GM12878 (cell line): ENCODE data around the gene SNAPIN. TPM values are rescaled to one million over a fixed set of nuclear protein-coding genes. Genes with fewer than 3 reads are reported as not detected.

Experiments
- ATAC-seq: fragments of 200-7000 bp; cut with Tn5 transposase; 3 replicates; pipeline ENCODE4 v1.9.1; 2020; ENCODE audit warnings: mild to moderate bottlenecking, moderate library complexity
- BruUV-seq: library from RNA; stranded (reverse); fragments of 400-500 nt; replicated peaks from 2 replicates; lab custom pipeline; 2021; lab: Mats Ljungman, UMichigan
- CTCF ChIA-PET: fragments of 300-600 bp; sonication (Branson Sonifier 250); formaldehyde crosslinking; extraction: SDS; loops from one replicate; lab custom pipeline; 2021; ENCODE audit warnings: inconsistent platforms; lab: Yijun Ruan, JAX
- POLR2A ChIA-PET: fragments of 350-600 bp; formaldehyde crosslinking; extraction: SDS; loops from one replicate; lab custom pipeline; 2021; ENCODE audit warnings: inconsistent platforms; lab: Charles Lee
- RAD21 ChIA-PET: fragments of 300-600 bp; sonication (Branson Sonifier 250); formaldehyde crosslinking; loops from one replicate; lab custom pipeline; 2023; ENCODE audit warnings: antibody characterized with exemption; ENCODE audit not compliant: unreplicated experiment; lab: Charles Lee
- SMC1A ChIA-PET: fragments of 300-600 bp; sonication (Branson Sonifier 250); formaldehyde crosslinking; loops from one replicate; lab custom pipeline; 2023; ENCODE audit not compliant: unreplicated experiment, uncharacterized antibody; lab: Charles Lee
- DNase-seq: peaks from one replicate; pipeline ENCODE4 v3.0.0-alpha.2; 2011; ENCODE audit warnings: low read depth, low spot score
- FAIRE-seq: peaks from 3 replicates; lab custom pipeline; 2011; peaks lifted over from hg19 to GRCh38; lab: Jason Lieb, UNC
- H2AFZ ChIP-seq: 2 replicates; pipeline ENCODE4 v1.6.0; 2011; ENCODE audit warnings: low read depth, low read length, control low read depth; ENCODE audit not compliant: control insufficient read depth
- H3K27ac ChIP-seq: 2 replicates; pipeline ENCODE4 v1.5.1; 2011; ENCODE audit warnings: control low read depth; ENCODE audit not compliant: control insufficient read depth, insufficient read depth
- H3K27me3 ChIP-seq, 2 experiments: replicated peaks in 1 of 2; 2 replicates each; pipeline versions ENCODE4 v1.6.0 to v1.6.1; 2011; ENCODE audit warnings: low read length in 1 of 2; ENCODE audit not compliant: control insufficient read depth in 2 of 2, insufficient read depth in 2 of 2
- H3K36me3 ChIP-seq, 2 experiments: 2 replicates each; pipeline ENCODE4 v1.5.1; 2011; ENCODE audit warnings: low read length in 1 of 2; ENCODE audit not compliant: control insufficient read depth in 2 of 2, insufficient read depth in 2 of 2
- H3K4me1 ChIP-seq: 2 replicates; pipeline ENCODE4 v1.6.1; 2011; ENCODE audit warnings: mild to moderate bottlenecking, low read length, moderate library complexity, mixed read lengths; ENCODE audit not compliant: control insufficient read depth, insufficient read depth
- H3K4me2 ChIP-seq: 2 replicates; pipeline ENCODE4 v1.6.0; 2011; ENCODE audit warnings: control low read depth; ENCODE audit not compliant: control insufficient read depth, insufficient read depth
- H3K4me3 ChIP-seq: fragments of 200-600 bp; sonication (generic); 2 replicates; pipeline ENCODE4 v1.5.1; 2016
- H3K79me2 ChIP-seq: 2 replicates; pipeline ENCODE4 v1.6.0; 2011; ENCODE audit warnings: low read length; ENCODE audit not compliant: control insufficient read depth, insufficient read depth
- H3K9ac ChIP-seq: 2 replicates; pipeline ENCODE4 v1.8.0; 2011; ENCODE audit warnings: low read length, control low read depth, mixed read lengths; ENCODE audit not compliant: control insufficient read depth, insufficient read depth
- H3K9me3 ChIP-seq: replicated peaks from 3 replicates; pipeline ENCODE4 v1.5.1; 2011; ENCODE audit warnings: mild to moderate bottlenecking, low read length; ENCODE audit not compliant: control insufficient read depth, insufficient read depth
- H4K20me1 ChIP-seq: 2 replicates; pipeline ENCODE4 v1.6.0; 2011; ENCODE audit not compliant: control insufficient read depth, insufficient read depth
- BRCA1 ChIP-seq: IDR thresholded peaks from 2 replicates; pipeline ENCODE4 v1.6.1; 2011; ENCODE audit warnings: low read depth, low read length, improper control_type of control experiment
- CREM ChIP-seq: IDR thresholded peaks from 2 replicates; pipeline ENCODE4 v1.6.1; 2014; ENCODE audit warnings: antibody characterized with exemption, low read depth
- POLR2A ChIP-seq: IDR thresholded peaks from 2 replicates; pipeline ENCODE4 v1.6.1; 2011; ENCODE audit warnings: low read depth, mild to moderate bottlenecking, low read length
- POU2F2 ChIP-seq: IDR thresholded peaks from 3 replicates; pipeline ENCODE4 v1.6.1; 2011; ENCODE audit warnings: low read depth, mild to moderate bottlenecking, low read length, borderline replicate concordance
- RAD21 ChIP-seq: IDR thresholded peaks from 2 replicates; pipeline ENCODE4 v1.6.1; 2011; ENCODE audit warnings: mild to moderate bottlenecking, low read depth, low read length, moderate library complexity; ENCODE audit not compliant: insufficient read depth
- RBBP5 ChIP-seq: fragments of 200-600 bp; sonication (generic); conservative IDR thresholded peaks from 2 replicates; pipeline ENCODE4 v1.6.1; 2016
- WGBS: methylation state at CpG from one replicate; pipeline ENCODE4 v1.1.6; 2016; ENCODE audit warnings: low lambda C conversion rate; ENCODE audit not compliant: insufficient replicate concordance, insufficient coverage; ENCODE audit errors: missing lambda C conversion rate; 5-methylcytosine and 5-hydroxymethylcytosine counted together
- in situ Hi-C: fragments of 300-500 bp; cut with MboI; formaldehyde crosslinking; loops from 9 replicates; pipeline ENCODE4 v1.14.3; 2018; ENCODE audit warnings: mixed read lengths
- intact Hi-C: fragments of 100-400 bp; cut with micrococcal nuclease; formaldehyde crosslinking; loops from one replicate; pipeline ENCODE4 v1.14.2; 2022; ENCODE audit not compliant: unreplicated experiment
- polyA plus RNA-seq, 11 experiments: library from polyadenylated mRNA; depleted of rRNA in 4 of 11; unstranded in 6 of 11; stranded (reverse) in 5 of 11; fragments of >200 nt; fragmentation: Nextera tagmentation in 4 of 11; fragmentation: Illumina TruSeq in 1 of 11; extraction: Ambion mirVana in 4 of 11; extraction: Trizol in 1 of 11; gene quantifications; 1 replicate in 1 of 11; 2 replicates in 10 of 11; pipeline versions ENCODE4 v1.2.1 to v1.2.3, GENCODE V29; 2011 to 2016; ENCODE audit warnings: inconsistent platforms in 2 of 11, missing spikeins in 2 of 11, low read depth in 1 of 11
- total RNA-seq, 4 experiments: library from RNA; depleted of rRNA in 3 of 4; stranded (reverse); fragments of >200 nt in 3 of 4; fragmentation: Illumina TruSeq in 1 of 4; extraction: Trizol in 1 of 4; gene quantifications; 2 replicates each; pipeline versions ENCODE4 v1.2.1 to v1.2.3, GENCODE V29; 2013 to 2021

Gene SNAPIN
- total and polyA plus RNA-seq, 10 of the 15 experiments (the other 5 are each of a cell fraction or from before 2014, with no cell fraction given): 12.4 to 78.1 (median 38.6) TPM

DNA sequence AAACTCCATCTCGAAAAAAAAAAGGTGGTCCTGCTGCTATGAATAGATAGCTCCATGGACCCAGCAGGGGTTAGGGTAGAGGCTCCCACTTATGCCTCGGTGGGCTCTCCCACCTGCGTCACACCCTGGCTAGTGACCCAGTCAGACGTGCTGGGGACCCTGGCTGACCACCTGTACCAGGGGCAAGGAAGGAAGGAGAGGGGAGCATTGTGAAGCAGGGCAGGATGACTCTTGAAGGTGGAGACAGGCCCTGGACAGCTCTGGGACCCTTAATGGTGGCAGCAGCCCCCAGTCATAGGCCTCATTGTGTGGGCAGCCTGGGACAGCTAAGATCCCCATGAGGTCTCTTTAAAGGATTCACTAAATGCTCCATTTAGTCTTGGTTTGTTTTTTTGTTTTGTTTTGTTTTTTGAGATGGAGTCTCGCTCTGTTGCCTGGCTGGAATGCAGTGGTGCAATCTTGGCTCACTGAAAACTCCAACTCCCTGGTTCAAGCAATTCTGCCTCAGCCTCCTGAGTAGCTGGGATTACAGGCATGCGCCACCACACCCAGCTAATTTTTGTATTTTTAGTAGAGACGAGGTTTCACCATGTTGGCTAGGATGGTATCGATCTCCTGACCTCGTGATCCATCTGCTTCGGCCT is 10.4 kb upstream of the SNAPIN start:
- ATAC-seq (no peak; the same call in 2 of the 3 replicates), DNase-seq (no peak)
- no peaks in the 10 kb centered on the region for H3K4me1 ChIP-seq
- no peaks in the 10 kb centered on the region for H3K9me3 ChIP-seq
- no peaks in the 10 kb centered on the region for H3K27me3 ChIP-seq
- in situ Hi-C loops: no loop called here
- H3K79me2 ChIP-seq: no peaks in the 10 kb centered on the region
- peaks cover 10 to 31% of the 10 kb centered on the region in 2 experiments for H3K36me3 ChIP-seq
- POLR2A ChIA-PET: interaction anchor here (1.0 to 6.7 kb wide), 4 partner anchors 10 to 14 kb away, joined by 3 to 35 read pairs (median 6); partner anchors contain the start of gene CHTOP
- CTCF ChIA-PET: interaction anchor here (0.7 to 1.1 kb wide), 3 partner anchors 14 to 114 kb away, joined by 3 to 4 read pairs (median 3); partner anchors contain the start of gene S100A13
- TF ChIP-seq BRCA1 (no peak), POU2F2 (0 out of 3 replicates have a peak, but pooled peaks have one; percentile 13), POLR2A (peak; percentile 72)
- TF ChIP-seq, all 136 proteins: peak for 2
- ChIA-PET RAD21 (no interaction called here), SMC1A (interaction anchor here (1.0 kb wide), 1 partner anchor 76 kb away, joined by 3 read pairs; no protein-coding TSS in a partner anchor)
- Histone ChIP-seq H3K27ac (no peak overlapping the region), H3K4me2 (no peak overlapping the region), H2AFZ (no peak overlapping the region), H3K4me3 (no peak overlapping the region), H3K9ac (no peak overlapping the region), H4K20me1 (no peaks in the 10 kb centered on the region)
- 90% methylated on average over 10 of the region's 10 CpGs for WGBS
- intact Hi-C loops: no loop called here
- FAIRE-seq: no peak
- no TSS peak for BruUV-seq

DNA sequence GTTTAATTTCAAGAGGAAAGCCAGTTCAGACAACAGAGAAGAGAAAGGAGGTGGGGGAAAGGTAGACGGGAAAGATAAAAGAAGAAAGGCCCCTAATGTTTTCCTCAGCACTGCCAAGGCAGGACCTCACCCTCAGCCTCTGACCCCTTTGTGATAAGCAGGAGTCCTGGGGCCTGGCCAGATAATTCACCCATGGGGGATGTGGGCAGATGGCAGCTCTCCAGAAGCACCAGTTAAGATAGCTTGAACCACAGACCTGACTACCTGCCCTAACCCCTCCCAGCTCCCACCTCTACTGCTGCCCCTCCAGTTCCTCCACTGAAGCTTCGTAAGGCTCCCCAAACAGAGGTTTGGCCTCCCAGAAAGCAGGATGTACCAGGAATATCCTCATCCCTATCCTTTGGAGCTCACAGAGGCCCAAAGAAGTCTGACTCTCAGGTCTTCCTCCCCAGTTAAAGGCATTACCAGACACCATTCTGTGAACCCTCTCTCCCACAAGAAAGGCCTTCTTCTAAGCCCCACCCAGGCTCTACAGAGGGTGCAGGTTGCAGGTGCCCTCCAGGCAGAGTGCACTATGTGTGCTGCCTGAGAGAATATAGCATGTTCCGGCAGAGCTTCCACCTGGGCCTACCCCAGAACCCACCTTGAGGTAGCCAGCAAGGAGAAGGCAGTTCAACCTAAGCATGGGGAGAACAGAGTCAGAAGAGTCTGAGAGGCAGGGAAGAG is 9.2 kb upstream of the SNAPIN start:
- no peak overlapping the region for H3K4me2 ChIP-seq
- 72% methylated on average over 3 of the region's 3 CpGs for WGBS
- peak; percentile 30 for ATAC-seq
- H3K79me2 ChIP-seq: no peaks in the 10 kb centered on the region
- in situ Hi-C loops: no loop called here
- BruUV-seq: no TSS peak
- CTCF ChIA-PET: no interaction called here
- H3K9me3 ChIP-seq: no peaks in the 10 kb centered on the region
- no peak overlapping the region for H2AFZ ChIP-seq
- H4K20me1 ChIP-seq: no peaks in the 10 kb centered on the region
- POLR2A ChIA-PET: interaction anchor here (1.7 kb wide), 1 partner anchor 11 kb away, joined by 6 read pairs; no protein-coding TSS in a partner anchor
- no peak for DNase-seq
- no peak overlapping the region for H3K9ac ChIP-seq
- H3K27me3 ChIP-seq: no peaks in the 10 kb centered on the region
- H3K27ac ChIP-seq: no peak overlapping the region
- H3K4me3 ChIP-seq: no peak overlapping the region
- SMC1A ChIA-PET: interaction anchor here (1.0 kb wide), 1 partner anchor 14 kb away, joined by 4 read pairs; no protein-coding TSS in a partner anchor
- FAIRE-seq: no peak
- RAD21 ChIA-PET: no interaction called here
- peaks cover 10 to 19% of the 10 kb centered on the region in 2 experiments for H3K36me3 ChIP-seq
- H3K4me1 ChIP-seq: no peaks in the 10 kb centered on the region
- no peak for TF ChIP-seq RBBP5
- no peak for TF ChIP-seq BRCA1
- peak; percentile 49; the same call in 1 of the 2 replicates for TF ChIP-seq POLR2A
- TF ChIP-seq CREM: no peak
- no peak for TF ChIP-seq RAD21
- intact Hi-C loops: no loop called here
